Kidney tubule cell (primary cell): ENCODE data around the gene ADAM33.

Experiments
- DNase-seq: peaks from one replicate; pipeline ENCODE4 v3.0.0-alpha.2; 2018; ENCODE audit warnings: low spot score

The ADAM33 gene

GRCh38 chr20:3646651-3647050 is 35.2 kb downstream of the ADAM33 start:
- DNase-seq: no peak

- DNase-seq: no peak
These were observed 35.8 kb downstream of the ADAM33 start for GRCh38 chr20:3646067-3646440.

DNA sequence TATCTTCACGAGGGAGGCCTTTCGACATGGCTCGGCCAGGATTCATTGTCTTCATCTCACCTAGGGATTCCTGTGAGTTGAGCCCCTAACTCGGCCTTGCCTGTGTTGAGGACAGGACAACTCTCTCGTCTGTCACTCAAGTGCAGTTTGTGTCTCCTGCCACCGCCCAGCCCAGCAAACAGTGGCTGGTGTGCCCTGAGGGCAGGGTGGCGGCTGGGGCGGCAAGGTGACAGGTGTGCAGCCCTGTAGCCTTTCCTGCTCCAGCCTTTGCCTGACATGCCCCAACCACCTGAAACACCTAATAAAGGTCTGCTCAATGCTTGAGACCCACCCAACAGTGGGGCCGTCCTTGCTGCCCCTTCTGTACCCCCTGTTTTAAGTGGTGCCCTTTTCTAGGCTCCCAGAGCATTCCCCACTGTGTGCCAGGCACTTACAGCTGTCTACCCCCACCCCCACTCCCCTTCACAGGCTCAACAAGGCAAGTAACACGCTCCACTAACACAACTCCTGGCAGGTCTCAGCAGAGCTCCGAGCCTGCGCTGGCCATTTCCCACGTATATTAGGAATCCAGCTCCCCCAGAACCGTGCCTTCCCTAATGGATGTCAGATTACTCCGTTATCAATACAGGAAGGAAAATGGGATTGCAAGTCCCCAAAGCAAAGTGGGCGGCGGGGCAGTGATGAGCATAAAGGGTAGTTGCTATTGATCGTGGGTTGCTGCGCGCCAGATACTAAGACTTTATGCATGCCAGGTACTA is 36.3 kb downstream of the ADAM33 start:
- no peak for DNase-seq

DNA sequence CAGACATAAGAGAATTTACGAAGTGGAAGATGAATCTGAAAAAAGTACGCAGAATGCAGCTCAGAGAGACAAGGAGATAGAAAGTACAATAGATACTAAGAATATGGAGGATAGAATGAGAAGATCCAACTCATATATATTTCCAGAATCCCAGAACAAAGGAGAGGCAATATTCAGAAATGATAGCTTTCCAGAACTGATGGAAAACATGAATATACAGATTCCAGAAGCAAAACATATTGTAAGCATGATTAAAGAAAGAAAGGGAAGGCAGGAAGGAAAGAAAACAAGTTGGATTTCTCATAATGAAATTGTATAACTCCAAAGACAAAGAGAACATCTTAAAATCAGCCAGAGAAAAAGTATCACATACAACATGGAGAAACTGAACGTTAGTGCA is 41.6 kb downstream of the ADAM33 start:
- no peak for DNase-seq

DNA sequence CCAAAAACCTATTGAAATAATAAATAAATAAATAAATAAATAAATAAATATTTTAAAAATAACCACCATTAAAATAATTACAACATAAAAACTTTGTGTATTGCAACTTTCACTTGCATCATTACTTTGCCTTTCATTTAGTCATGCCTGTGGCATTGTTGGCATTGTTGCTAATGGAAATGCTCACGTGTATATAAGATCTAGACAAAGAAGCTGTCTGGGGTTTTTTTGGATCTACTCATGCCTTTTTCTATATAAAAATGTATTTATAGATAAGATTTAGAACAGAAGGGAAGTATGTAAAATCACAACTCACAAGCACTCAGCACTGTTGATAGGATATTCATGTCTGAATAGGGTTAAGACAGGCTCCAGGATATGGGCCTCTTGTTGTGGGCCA is 46.5 kb downstream of the ADAM33 start:
- DNase-seq: no peak

- DNase-seq: no peak
These were observed 47.8 kb downstream of the ADAM33 start for GRCh38 chr20:3633913-3634478.

DNA sequence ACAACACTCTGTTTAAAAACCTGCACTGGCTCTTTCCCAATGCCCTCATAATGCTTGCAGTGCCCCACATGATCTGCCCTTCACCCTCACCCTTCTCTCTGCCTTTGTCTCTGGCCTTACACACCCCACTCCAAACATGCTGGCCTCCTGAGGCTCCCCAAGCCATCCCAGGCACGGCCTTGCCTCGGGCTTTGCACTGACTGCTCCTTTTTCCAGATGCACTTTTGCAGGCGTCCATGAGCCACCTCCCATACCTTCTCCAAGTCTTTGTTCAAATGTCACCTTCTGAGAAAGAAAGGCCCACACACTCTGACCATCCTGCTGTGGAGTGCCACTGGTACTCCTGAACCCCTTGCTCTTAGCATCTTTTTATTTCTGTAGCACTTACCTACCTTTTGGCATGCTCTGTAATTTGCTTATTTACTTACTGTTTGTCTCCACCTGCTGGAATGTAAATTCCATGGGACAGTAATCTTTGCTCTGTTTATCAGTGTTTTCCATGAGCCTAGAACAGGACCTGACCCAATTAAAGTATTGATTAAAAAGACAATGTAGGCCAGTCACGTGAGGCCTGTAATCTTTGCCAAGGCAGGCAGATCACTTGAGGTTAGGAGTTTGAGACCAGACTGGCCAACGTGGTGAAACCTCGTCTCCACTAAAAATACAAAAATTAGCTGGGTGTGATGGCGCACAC is 49.4 kb downstream of the ADAM33 start:
- no peak for DNase-seq

DNA sequence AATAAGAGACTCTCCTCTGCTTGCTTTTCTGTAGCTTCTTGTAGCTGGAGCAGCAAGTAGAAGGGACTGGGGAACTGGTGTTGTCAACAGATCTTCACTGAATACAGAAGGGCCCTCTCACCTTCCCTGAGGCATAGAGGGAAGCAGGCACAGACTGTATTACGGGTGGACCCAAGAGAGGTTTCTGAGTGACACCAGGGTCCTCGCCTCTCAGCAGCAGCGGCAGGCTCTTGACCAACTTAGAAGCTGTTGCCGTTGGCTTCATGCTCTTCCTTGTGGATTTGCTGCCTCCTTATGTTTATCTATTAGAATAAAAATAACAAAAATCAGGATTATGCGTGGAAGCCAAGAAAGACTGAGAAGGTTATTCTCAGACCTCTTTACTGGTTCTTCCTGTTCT is 50.3 kb downstream of the ADAM33 start:
- no peak for DNase-seq

DNA sequence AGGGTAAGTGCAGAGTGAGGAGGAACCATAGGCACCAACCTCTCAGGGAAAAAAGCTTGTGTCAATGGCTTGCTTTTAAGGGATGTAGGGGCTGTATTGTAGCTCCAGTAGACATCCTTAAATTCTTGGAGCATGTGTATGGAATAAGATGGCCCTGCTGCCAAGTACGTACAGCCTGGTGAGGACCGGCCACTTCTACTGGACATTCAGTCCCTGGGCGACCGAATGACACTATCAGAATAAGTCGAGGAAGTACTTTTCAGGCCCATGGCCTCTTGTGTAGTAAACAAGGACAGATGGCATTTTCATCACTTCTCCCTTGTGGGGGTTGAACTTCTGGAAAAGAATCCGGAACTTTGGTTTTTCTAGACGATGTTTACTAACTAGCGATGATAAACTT is 51.4 kb downstream of the ADAM33 start:
- no peak for DNase-seq

DNA sequence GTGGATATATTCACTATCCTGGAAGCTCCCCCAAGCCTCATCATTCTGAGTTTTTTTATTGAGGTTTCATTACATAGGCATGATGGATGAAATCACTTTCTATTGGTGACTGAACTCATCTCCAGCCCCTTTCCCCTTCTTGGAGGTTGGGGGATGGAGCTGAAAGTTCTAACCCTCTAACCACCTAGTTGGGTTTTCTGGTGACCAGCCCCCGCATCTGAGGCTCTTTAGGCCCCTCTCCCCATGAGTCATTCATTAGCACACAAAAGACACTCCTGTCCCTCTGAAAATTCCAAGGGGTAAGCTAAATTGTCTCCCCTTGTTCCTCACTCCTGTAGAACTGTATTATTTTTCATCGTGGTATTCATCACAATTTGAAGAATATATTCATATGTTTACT is 51.9 kb downstream of the ADAM33 start:
- DNase-seq: no peak

GRCh38 chr20:3628502-3629314 is 53.1 kb downstream of the ADAM33 start:
- DNase-seq: no peak

GRCh38 chr20:3627476-3627875 is 54.3 kb downstream of the ADAM33 start:
- DNase-seq: no peak

- DNase-seq: no peak
These were observed 59.4 kb downstream of the ADAM33 start for GRCh38 chr20:3622406-3622805.

- no peak for DNase-seq
These were observed 60.7 kb downstream of the ADAM33 start for GRCh38 chr20:3621111-3621510.
